ENCODE results near the gene NCDN. TPM values are rescaled to one million over a fixed set of nuclear protein-coding genes. Genes with fewer than 3 reads are reported as not detected.

NCDN gene
- total RNA-seq, 2 donors from 2014 or later, result 23.7 to 24.7 TPM

Other genes with a start within 250 kb of the NCDN start
- 10 to 100 TPM; 44.3 to 60.9 TPM for gene KIAA0319L, start 396 bp upstream of the NCDN start, total RNA-seq
- gene TFAP2E, start 15.5 kb downstream of the NCDN start, total RNA-seq, result 1 to 10 TPM; 1.2 to 1.9 TPM
- gene PSMB2, start 83.7 kb downstream of the NCDN start, total RNA-seq, result 10 to 100 TPM; 53.7 to 61.4 TPM
- gene C1orf216, start 161.1 kb downstream of the NCDN start, total RNA-seq, result 10 to 100 TPM in 1 of 2 donors, 1 to 10 TPM in 1; 9.4 to 11.6 TPM
- 10 to 100 TPM; 42.2 to 42.8 TPM for gene CLSPN, start 212.2 kb downstream of the NCDN start, total RNA-seq

All from activated T-cell treated with anti-CD3 and anti-CD28 coated beads, Interleukin-2, amount 50 U/mL, for 72 hours (primary cell).